Measurements from ENCODE around the gene BMPER.

GRCh38 chr7:34042406-34042805 is 137.1 kb downstream of the BMPER start:
- TF ChIP-seq, protein P1, sequence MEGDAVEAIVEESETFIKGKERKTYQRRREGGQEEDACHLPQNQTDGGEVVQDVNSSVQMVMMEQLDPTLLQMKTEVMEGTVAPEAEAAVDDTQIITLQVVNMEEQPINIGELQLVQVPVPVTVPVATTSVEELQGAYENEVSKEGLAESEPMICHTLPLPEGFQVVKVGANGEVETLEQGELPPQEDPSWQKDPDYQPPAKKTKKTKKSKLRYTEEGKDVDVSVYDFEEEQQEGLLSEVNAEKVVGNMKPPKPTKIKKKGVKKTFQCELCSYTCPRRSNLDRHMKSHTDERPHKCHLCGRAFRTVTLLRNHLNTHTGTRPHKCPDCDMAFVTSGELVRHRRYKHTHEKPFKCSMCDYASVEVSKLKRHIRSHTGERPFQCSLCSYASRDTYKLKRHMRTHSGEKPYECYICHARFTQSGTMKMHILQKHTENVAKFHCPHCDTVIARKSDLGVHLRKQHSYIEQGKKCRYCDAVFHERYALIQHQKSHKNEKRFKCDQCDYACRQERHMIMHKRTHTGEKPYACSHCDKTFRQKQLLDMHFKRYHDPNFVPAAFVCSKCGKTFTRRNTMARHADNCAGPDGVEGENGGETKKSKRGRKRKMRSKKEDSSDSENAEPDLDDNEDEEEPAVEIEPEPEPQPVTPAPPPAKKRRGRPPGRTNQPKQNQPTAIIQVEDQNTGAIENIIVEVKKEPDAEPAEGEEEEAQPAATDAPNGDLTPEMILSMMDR (tag by site-specific recombination; IDR thresholded peaks at IDR 0.05), result no peak
- TF ChIP-seq ZNF274 (IDR thresholded peaks at IDR 0.05; ENCODE audit: low read length) (no peak), ZNF274 (tag by site-specific recombination; IDR thresholded peaks at IDR 0.05; ENCODE audit: borderline replicate concordance) (no peak), ZNF2 (tag by site-specific recombination; IDR thresholded peaks at IDR 0.05) (no peak)
